Esophagus muscularis mucosa (tissue), 3 donors: ENCODE data around the gene XXYLT1.

ENCODE experiments used
- CTCF ChIP-seq, 3 experiments: fragments of 200-600 bp in 2 of 3; fragments of 450-650 bp in 1 of 3; sonication (generic) in 2 of 3; IDR thresholded peaks; one replicate each; pipeline ENCODE4 v1.5.1; 2017 to 2019; ENCODE audit warnings: antibody characterized with exemption in 3 of 3, mild to moderate bottlenecking in 2 of 3, moderate library complexity in 1 of 3
- POLR2AphosphoS5 ChIP-seq, 2 donors: sonication (generic); formaldehyde crosslinking; IDR thresholded peaks; one replicate each; pipeline ENCODE4 v1.6.1; 2017; ENCODE audit warnings: antibody characterized with exemption in 2 of 2

DNA sequence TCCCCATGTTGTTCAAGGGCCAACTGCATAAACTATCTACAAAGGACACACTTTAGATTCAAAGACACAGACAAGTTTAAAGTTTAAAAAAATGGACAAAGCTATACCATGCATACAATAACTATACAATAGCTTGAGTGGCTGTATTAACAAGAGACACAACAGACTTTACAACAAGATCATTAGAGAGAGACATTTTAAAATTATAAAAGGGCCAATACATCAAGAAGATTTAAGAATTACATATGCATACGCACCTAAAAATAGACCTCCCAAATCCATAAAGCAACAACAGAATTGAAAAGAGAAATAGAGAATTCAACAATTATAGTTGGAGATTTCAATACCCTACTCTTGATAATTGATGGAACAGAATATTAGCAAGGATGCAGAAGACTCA lies 79.4 kb downstream of the XXYLT1 start:
- TF ChIP-seq POLR2AphosphoS5 (IDR thresholded peaks at IDR 0.05) (no peak), CTCF (IDR thresholded peaks at IDR 0.05) (no peak)
